EH (cell line): ENCODE results near the gene TIMM21.

ENCODE experiments used
- DNase-seq: peaks from one replicate; pipeline ENCODE4 v3.0.0-alpha.2; 2015; ENCODE audit warnings: low read depth

TIMM21 gene

GRCh38 chr18:74147491-74147778 lies 888 bp upstream of the TIMM21 start:
- DNase-seq: no peak

GRCh38 chr18:74148543-74149070 lies 284 bp downstream of the TIMM21 start:
- DNase-seq: no peak

GRCh38 chr18:74149878-74150277 lies 1.6 kb downstream of the TIMM21 start:
- no peak for DNase-seq

GRCh38 chr18:74152270-74152669 lies 3.9 kb downstream of the TIMM21 start:
- DNase-seq: no peak

- DNase-seq: no peak
These were observed 4.5 kb downstream of the TIMM21 start for GRCh38 chr18:74152857-74153256.

GRCh38 chr18:74153377-74153776 lies 5.1 kb downstream of the TIMM21 start:
- no peak for DNase-seq

- DNase-seq: no peak
These were observed 5.5 kb downstream of the TIMM21 start for GRCh38 chr18:74153793-74154192.

GRCh38 chr18:74154716-74155115 lies 6.4 kb downstream of the TIMM21 start:
- no peak for DNase-seq

GRCh38 chr18:74155276-74155675 lies 7.0 kb downstream of the TIMM21 start:
- DNase-seq: peak; percentile 67

GRCh38 chr18:74163019-74163660 lies 14.8 kb downstream of the TIMM21 start:
- DNase-seq: no peak

- no peak for DNase-seq
These were observed 18.1 kb downstream of the TIMM21 start for GRCh38 chr18:74166386-74166785.

GRCh38 chr18:74171910-74172606 lies 23.7 kb downstream of the TIMM21 start:
- no peak for DNase-seq

GRCh38 chr18:74172697-74173433 lies 24.5 kb downstream of the TIMM21 start:
- no peak for DNase-seq

- DNase-seq: no peak
These were observed 25.1 kb downstream of the TIMM21 start for GRCh38 chr18:74173434-74173750.

GRCh38 chr18:74175658-74176057 lies 27.3 kb downstream of the TIMM21 start:
- DNase-seq: no peak

- no peak for DNase-seq
These were observed 30.6 kb downstream of the TIMM21 start for GRCh38 chr18:74178884-74179283.

GRCh38 chr18:74179623-74180199 lies 31.4 kb downstream of the TIMM21 start:
- DNase-seq: no peak

- DNase-seq: no peak
These were observed 34.0 kb downstream of the TIMM21 start for GRCh38 chr18:74182335-74182734.

- no peak for DNase-seq
These were observed 34.8 kb downstream of the TIMM21 start for GRCh38 chr18:74183130-74183529.

GRCh38 chr18:74184875-74185274 lies 36.6 kb downstream of the TIMM21 start:
- no peak for DNase-seq

GRCh38 chr18:74185860-74186259 lies 37.5 kb downstream of the TIMM21 start:
- DNase-seq: no peak

GRCh38 chr18:74186661-74187060 lies 38.3 kb downstream of the TIMM21 start:
- DNase-seq: no peak

GRCh38 chr18:74190086-74190485 lies 41.8 kb downstream of the TIMM21 start:
- peak; percentile 40 for DNase-seq
